ENCODE measurements around the gene ZDHHC7.

Gene ZDHHC7

DNA sequence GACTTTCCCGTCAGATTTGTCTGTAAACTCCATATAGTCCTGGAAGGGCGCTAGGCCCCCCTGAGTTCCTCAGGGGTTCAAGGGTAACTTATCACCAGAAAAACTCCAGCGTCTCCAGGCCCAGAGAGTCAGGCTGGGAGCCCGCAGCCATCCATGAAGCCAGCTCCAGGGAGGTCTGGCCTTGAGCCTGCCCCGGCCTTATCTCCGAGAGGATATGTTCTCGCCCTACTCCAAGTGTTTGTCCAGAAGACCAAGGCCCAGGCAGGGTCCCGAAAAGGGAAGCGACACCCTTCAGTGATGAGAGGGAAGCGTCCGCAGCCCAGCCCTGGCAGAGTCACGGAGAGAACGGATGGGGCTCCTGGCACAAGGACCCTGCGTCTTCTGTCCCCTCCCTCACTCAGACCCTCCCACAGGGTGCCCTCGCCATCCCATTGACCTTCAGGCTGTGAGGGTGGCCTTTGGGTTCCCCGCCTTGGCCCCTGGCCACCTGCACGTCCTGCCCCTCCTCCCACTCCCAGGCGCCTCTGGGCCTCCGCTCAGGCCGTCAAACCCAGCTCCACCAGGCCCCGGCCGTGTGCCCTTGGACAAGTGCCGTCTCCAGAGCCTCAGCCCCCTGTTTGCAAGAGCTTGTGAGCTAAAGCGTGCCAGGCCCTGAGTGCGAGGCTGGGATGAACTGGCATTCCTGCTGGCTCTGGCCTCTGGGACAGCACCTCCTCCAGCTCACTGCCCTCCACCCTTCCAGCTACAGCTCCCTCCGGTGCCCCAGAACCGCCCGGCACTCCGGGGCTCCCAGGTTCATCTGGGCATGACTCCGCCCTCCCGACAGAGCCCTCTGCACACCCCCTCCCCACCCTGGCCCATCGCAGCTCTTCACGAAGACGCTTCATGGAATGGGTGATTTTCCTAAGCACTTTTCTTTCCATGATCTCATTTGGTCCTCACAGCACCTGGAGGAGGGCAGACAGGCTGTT lies 83.4 kb downstream of the ZDHHC7 start:
- in situ Hi-C loops (cut with HindIII; ENCODE audit: low sequenced_read_pairs) = loop anchor here (5.0 to 25.0 kb wide), 5 partner anchors 41 to 166 kb away; partner anchors contain the start of gene ZDHHC7

GRCh38 chr16:84926462-84926861 lies 84.9 kb downstream of the ZDHHC7 start:
- in situ Hi-C loops (cut with HindIII; ENCODE audit: low sequenced_read_pairs) = loop anchor here (5.0 to 25.0 kb wide), 5 partner anchors 39 to 164 kb away; partner anchors contain the start of gene ZDHHC7

DNA sequence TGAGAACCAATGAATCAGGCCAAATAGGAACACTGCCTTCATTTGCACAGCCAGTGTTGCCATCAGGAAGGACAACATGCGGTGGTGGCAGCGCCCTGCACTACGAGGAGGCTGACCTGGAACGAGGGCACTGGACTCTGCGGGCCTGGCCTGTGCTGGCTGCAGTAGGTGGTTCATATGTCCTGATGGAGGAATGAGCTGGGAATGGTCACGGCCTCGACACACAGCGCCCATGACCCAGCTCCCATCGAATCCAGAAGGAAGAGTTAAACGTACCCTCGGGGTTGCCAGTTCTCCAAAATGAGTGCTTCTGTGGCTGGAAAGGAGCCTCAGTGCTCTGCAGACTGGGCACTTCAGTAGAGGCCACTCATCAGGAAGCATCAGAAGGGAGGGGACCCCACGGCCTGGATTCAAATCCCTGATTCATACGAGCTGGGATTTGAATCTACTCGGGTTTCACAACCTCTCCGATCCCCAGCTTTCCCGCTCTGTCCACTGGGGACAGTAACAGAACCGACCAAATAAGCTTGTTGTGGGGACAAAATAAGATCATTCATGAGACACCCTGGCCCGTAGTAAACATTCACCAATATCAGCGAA lies 85.5 kb downstream of the ZDHHC7 start:
- in situ Hi-C loops (cut with HindIII; ENCODE audit: low sequenced_read_pairs) = loop anchor here (5.0 to 25.0 kb wide), 5 partner anchors 39 to 164 kb away; partner anchors contain the start of gene ZDHHC7

DNA sequence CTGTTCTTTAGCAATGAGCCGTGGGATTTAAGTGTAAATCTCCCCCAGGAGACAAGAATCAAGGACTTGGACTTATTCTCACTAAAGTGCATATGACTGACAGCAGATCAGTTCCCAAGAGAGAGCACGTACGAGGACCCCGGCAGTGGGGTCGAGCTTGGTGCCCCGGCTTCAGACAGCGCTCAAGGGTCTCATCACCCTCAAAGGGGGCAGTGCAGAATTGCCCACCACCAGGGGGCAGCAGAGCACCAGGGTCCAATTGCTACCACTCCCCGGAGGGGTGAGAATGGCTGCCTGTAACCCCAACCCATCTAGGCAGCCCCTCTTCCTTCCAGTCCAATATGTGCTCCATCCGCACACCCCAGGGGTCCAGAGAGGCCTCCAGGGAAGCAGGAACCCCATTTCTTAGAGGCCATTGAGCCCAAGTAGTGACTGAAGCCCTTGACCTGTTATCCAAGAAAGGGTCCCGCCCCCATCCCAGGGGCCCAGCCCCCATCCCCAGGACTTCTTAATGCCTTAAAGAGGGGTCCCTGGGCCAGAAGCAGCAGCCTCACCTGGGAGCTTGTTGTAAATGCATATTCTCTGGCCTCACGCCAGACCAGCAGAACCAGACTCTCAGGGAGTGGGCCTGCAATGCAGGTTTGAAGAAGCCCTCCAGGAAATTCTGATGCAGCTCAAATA lies 86.1 kb downstream of the ZDHHC7 start:
- in situ Hi-C loops (cut with HindIII; ENCODE audit: low sequenced_read_pairs) = loop anchor here (5.0 to 25.0 kb wide), 5 partner anchors 38 to 163 kb away; partner anchors contain the start of gene ZDHHC7

- in situ Hi-C loops (cut with HindIII; ENCODE audit: low sequenced_read_pairs) = loop anchor here (5.0 to 25.0 kb wide), 5 partner anchors 37 to 162 kb away; partner anchors contain the start of gene ZDHHC7
Observed at GRCh38 chr16:84924331-84925091, 86.8 kb downstream of the ZDHHC7 start.

All from endothelial cell of hepatic sinusoid (primary cell).